ENCODE data around the gene TMEM132A. TPM values are rescaled to one million over a fixed set of nuclear protein-coding genes. Genes with fewer than 3 reads are reported as not detected.

Gene TMEM132A
- polyA plus RNA-seq, 1 of the 3 experiments (the other 2 are of a cell fraction): 66.9 TPM

- Histone ChIP-seq H3K4me3 (ENCODE audit: low read depth in 2 of 2, low read length in 1 of 2) (no peak overlapping the region), H3K4me1 (ENCODE audit: control insufficient read depth in 1 of 2, insufficient read depth in 2 of 2, low read depth in 1 of 2, low read length in 1 of 2) (peaks cover 0 to 2% of the 10 kb centered on the region in 2 experiments; a peak in 1 of 4 replicates), H3K27ac (ENCODE audit: low read depth in 2 of 2, low read length in 1 of 2) (no peak overlapping the region), H3K9me2 (no peaks in the 10 kb centered on the region), H3K9ac (no peak overlapping the region), H3K36me3 (replicated peaks in 1 of 2; ENCODE audit: control insufficient read depth in 1 of 2, insufficient read depth in 2 of 2, low read length in 1 of 2) (peaks cover 0 to 17% of the 10 kb centered on the region in 2 experiments), H3K27me3 (ENCODE audit: insufficient read depth) (no peaks in the 10 kb centered on the region), H2AFZ (ENCODE audit: low read depth) (no peak overlapping the region), H3F3A (replicated peaks; ENCODE audit: insufficient read depth) (no peaks in the 10 kb centered on the region), H3K4me2 (no peak overlapping the region), H4K20me1 (ENCODE audit: insufficient read depth) (no peaks in the 10 kb centered on the region), H3K79me2 (ENCODE audit: insufficient read depth) (no peaks in the 10 kb centered on the region), H3K9me3 (no peaks in the 10 kb centered on the region)
- POLR2A ChIA-PET: interaction anchor here (0.6 kb wide), 1 partner anchor 176 kb away, joined by 4 read pairs; no protein-coding TSS in a partner anchor
- TF ChIP-seq RXRA (IDR thresholded peaks at IDR 0.05; ENCODE audit: borderline replicate concordance, low read depth): no peak
- no peak for TF ChIP-seq RCOR1 (IDR thresholded peaks at IDR 0.05; ENCODE audit: low read length)
- no peak for TF ChIP-seq CTCF (IDR thresholded peaks at IDR 0.05)
- TF ChIP-seq NRF1 (IDR thresholded peaks at IDR 0.05; ENCODE audit: low read depth, low read length): no peak
- TF ChIP-seq CHD2 (IDR thresholded peaks at IDR 0.05; ENCODE audit: low read length, partially characterized antibody): no peak
- no peak for TF ChIP-seq MEF2A (IDR thresholded peaks at IDR 0.05; ENCODE audit: borderline replicate concordance, low read depth)
- no peak for DNase-seq
- CTCF ChIA-PET: interaction anchor here (1.7 kb wide), 1 partner anchor 22 kb away, joined by 5 read pairs; no protein-coding TSS in a partner anchor
- WGBS (ENCODE audit: low lambda C conversion rate): 90% methylated on average over 10 of the region's 12 CpGs
Observed at GRCh38 chr11:60937144-60937527, 12.9 kb downstream of the TMEM132A start.

GRCh38 chr11:60937811-60938210 is 13.6 kb downstream of the TMEM132A start:
- ChIA-PET POLR2A (interaction anchor here (0.5 to 0.6 kb wide), 2 partner anchors 44 to 175 kb away, joined by 4 read pairs; no protein-coding TSS in a partner anchor), CTCF (no interaction called here)
- no peaks in the 10 kb centered on the region for H3K9me2 ChIP-seq
- TF ChIP-seq TEAD4 (IDR thresholded peaks at IDR 0.05; ENCODE audit: borderline replicate concordance, insufficient read depth) (no peak), ZBTB33 (IDR thresholded peaks at IDR 0.05; ENCODE audit: borderline replicate concordance, low read depth) (no peak), FOXJ3 (CRISPR knock-in tag; IDR thresholded peaks at IDR 0.05) (no peak), RAD21 (IDR thresholded peaks at IDR 0.05; ENCODE audit: low read length) (no peak), REST (IDR thresholded peaks at IDR 0.05; ENCODE audit: low read depth, low read length) (no peak)
- no peak overlapping the region for H2AFZ ChIP-seq (ENCODE audit: low read depth)
- H3K36me3 ChIP-seq (replicated peaks in 1 of 2; ENCODE audit: control insufficient read depth in 1 of 2, insufficient read depth in 2 of 2, low read length in 1 of 2): peaks cover 0 to 10% of the 10 kb centered on the region in 2 experiments
- no peaks in the 10 kb centered on the region; a peak in 1 of 4 replicates for H3K4me1 ChIP-seq (ENCODE audit: control insufficient read depth in 1 of 2, insufficient read depth in 2 of 2, low read depth in 1 of 2, low read length in 1 of 2)
- H3K9me3 ChIP-seq: no peaks in the 10 kb centered on the region
- H3K9ac ChIP-seq: no peak overlapping the region
- no peak overlapping the region for H3K4me3 ChIP-seq (ENCODE audit: low read depth in 2 of 2, low read length in 1 of 2)
- H3K79me2 ChIP-seq (ENCODE audit: insufficient read depth): no peaks in the 10 kb centered on the region
- DNase-seq: peak; percentile 32
- no peak overlapping the region for H3K27ac ChIP-seq (ENCODE audit: low read depth in 2 of 2, low read length in 1 of 2)
- WGBS (ENCODE audit: low lambda C conversion rate): 89% methylated on average over 1 of the region's 8 CpGs
- H3K4me2 ChIP-seq: no peak overlapping the region
- no peaks in the 10 kb centered on the region for H3F3A ChIP-seq (replicated peaks; ENCODE audit: insufficient read depth)
- H3K27me3 ChIP-seq (ENCODE audit: insufficient read depth): no peaks in the 10 kb centered on the region
- H4K20me1 ChIP-seq (ENCODE audit: insufficient read depth): no peaks in the 10 kb centered on the region
